Activated CD4-positive, alpha-beta T cell treated with anti-CD3 and anti-CD28 coated beads, Interleukin-2, Interleukin-6, amounts not matched to agents 100 ng/mL and 50 ng/mL, durations not matched to agents 16 hours and 8 hours (primary cell): ENCODE measurements around the gene HK1.

ENCODE experiments used
- DNase-seq: peaks from one replicate; pipeline ENCODE4 v3.0.0-alpha.2; 2020

HK1 gene

GRCh38 chr10:69352569-69353264 is 74.4 kb downstream of the HK1 start:
- no peak for DNase-seq

- DNase-seq = no peak
Measured at GRCh38 chr10:69353977-69354635, 75.8 kb downstream of the HK1 start.

- DNase-seq = no peak
Measured at GRCh38 chr10:69356187-69356586, 77.9 kb downstream of the HK1 start.

- DNase-seq = no peak
Measured at GRCh38 chr10:69358148-69358795, 80.0 kb downstream of the HK1 start.

GRCh38 chr10:69359148-69359547 is 80.9 kb downstream of the HK1 start:
- no peak for DNase-seq

- peak; percentile 31 for DNase-seq
Measured at GRCh38 chr10:69359594-69359993, 81.3 kb downstream of the HK1 start.

GRCh38 chr10:69360485-69361302 is 82.4 kb downstream of the HK1 start:
- no peak for DNase-seq

GRCh38 chr10:69361303-69361614 is 83.0 kb downstream of the HK1 start:
- no peak for DNase-seq

- no peak for DNase-seq
Measured at GRCh38 chr10:69362471-69362954, 84.2 kb downstream of the HK1 start.

GRCh38 chr10:69363666-69364065 is 85.4 kb downstream of the HK1 start:
- no peak for DNase-seq

GRCh38 chr10:69364232-69364940 is 86.1 kb downstream of the HK1 start:
- DNase-seq = no peak

- no peak for DNase-seq
Measured at GRCh38 chr10:69366738-69367137, 88.4 kb downstream of the HK1 start.

GRCh38 chr10:69367469-69367868 is 89.2 kb downstream of the HK1 start:
- DNase-seq = no peak

- no peak for DNase-seq
Measured at GRCh38 chr10:69372126-69372980, 94.1 kb downstream of the HK1 start.

GRCh38 chr10:69374242-69374641 is 95.9 kb downstream of the HK1 start:
- DNase-seq = no peak

- DNase-seq = no peak
Measured at GRCh38 chr10:69374931-69375306, 96.6 kb downstream of the HK1 start.

GRCh38 chr10:69375307-69376151 is 97.2 kb downstream of the HK1 start:
- no peak for DNase-seq

GRCh38 chr10:69376662-69377061 is 98.4 kb downstream of the HK1 start:
- DNase-seq = no peak

- DNase-seq = no peak
Measured at GRCh38 chr10:69377191-69377590, 98.9 kb downstream of the HK1 start.

- DNase-seq = no peak
Measured at GRCh38 chr10:69377933-69378332, 99.6 kb downstream of the HK1 start.

- DNase-seq = no peak
Measured at GRCh38 chr10:69379800-69380199, 101.5 kb downstream of the HK1 start.
